Bronchial epithelial cell (primary cell): ENCODE data around the gene NR2F1-AS1. TPM values are rescaled to one million over a fixed set of nuclear protein-coding genes. Genes with fewer than 3 reads are reported as not detected.
A peak's percentile ranks its signal among the peaks of the same experiment; 100 is the strongest.

ENCODE experiments used
- DNase-seq: peaks from one replicate; pipeline ENCODE4 v3.0.0-alpha.2; 2010; ENCODE audit warnings: low read depth
- FAIRE-seq: peaks from 2 replicates; lab custom pipeline; 2011; peaks lifted over from hg19 to GRCh38; lab: Jason Lieb, UNC
- H3K27me3 ChIP-seq: 2 replicates; pipeline ENCODE4 v1.5.1; 2011; ENCODE audit warnings: low read length; ENCODE audit not compliant: control insufficient read depth, insufficient read depth
- H3K36me3 ChIP-seq: 2 replicates; pipeline ENCODE4 v1.5.1; 2011; ENCODE audit warnings: low read length; ENCODE audit not compliant: control insufficient read depth, insufficient read depth
- H3K4me3 ChIP-seq: 2 replicates; pipeline ENCODE4 v1.5.1; 2011; ENCODE audit warnings: mild to moderate bottlenecking, low read depth, low read length, control low read depth
- CTCF ChIP-seq: IDR thresholded peaks from 2 replicates; pipeline ENCODE4 v1.5.1; 2011; ENCODE audit warnings: mild to moderate bottlenecking, moderate library complexity, low read length, control low read depth, inconsistent platforms; ENCODE audit not compliant: insufficient read depth, severe bottlenecking
- total RNA-seq: library from RNA; depleted of rRNA; stranded (reverse); fragments of >200 nt; gene quantifications from 2 replicates; pipeline ENCODE4 v1.2.1, GENCODE V29; 2014

Gene NR2F1-AS1
- total RNA-seq, 1 donor from 2014 or later, result 1.1 TPM

DNA sequence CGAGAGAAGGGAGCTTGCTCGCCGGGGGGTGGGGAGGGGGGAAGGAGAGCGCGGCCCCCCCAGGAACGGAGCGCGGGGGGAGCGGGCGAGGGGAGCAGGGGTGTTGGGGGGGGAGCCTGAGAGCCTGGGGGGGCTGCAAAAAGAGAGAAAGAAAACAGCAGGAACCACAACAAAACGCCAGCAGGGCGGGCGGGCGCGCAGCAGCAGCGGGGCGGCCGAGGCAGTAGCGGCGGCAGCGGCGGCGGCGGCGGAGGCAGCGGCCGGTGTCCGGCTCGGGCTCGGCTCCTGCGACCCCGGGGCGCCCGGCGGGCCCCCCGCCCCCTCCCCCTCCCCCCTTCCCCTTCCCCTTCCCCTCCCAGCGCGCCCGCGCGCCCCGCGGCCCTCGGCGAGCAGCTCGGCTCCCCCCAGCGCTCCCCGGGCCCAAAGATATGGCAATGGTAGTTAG is 3.6 kb upstream of the NR2F1-AS1 start:
- TF ChIP-seq CTCF, result no peak
- Histone ChIP-seq H3K36me3 (no peaks in the 10 kb centered on the region), H3K4me3 (peak overlapping the region; percentile 44), H3K27me3 (peaks cover 6% of the 10 kb centered on the region)
- FAIRE-seq (no peak), DNase-seq (no peak)

DNA sequence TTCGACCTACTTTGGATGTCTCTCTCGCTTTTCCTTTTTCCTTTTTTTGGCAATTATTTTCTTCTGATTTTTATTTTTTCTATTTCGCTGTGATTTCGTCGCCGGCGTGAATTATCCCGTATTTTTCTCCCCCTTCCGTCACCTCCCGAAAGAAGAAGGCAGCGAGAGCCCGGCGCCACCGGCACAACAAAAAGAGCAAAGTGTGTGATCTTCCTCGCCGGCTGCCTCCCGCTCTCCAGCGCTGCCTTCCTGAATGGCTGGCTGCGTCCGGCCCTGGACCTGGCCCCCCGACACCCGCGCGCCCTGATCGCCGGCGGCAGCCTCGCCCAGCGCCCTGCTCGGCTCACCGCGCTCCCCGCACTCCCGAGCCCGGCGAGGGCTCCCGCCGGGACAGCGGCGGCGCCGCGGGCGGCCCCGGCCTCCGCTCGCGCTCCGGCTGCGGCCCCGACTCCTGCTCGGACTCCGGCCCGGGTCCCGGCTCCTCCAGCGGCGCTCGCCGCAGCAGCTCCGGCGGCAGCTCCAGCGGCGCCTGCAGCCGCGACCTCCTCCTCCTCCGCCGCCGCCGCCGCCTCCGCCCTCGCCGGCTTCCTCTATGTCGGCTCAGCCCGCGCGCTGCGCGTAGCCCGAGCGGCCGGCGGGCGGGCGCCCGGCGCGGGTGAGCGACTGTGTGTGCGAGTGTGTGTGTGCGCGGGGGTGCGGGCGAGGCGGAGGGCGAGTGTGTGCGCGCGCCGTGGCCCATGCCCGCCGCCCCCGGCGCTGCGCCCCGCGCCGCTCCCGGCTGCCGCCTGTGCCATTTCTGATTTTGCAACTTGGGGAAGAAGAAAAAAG is 3.0 kb upstream of the NR2F1-AS1 start:
- peak overlapping the region; percentile 44 for H3K4me3 ChIP-seq
- H3K36me3 ChIP-seq, result no peaks in the 10 kb centered on the region
- FAIRE-seq (no peak), DNase-seq (no peak)
- peaks cover 6% of the 10 kb centered on the region for H3K27me3 ChIP-seq
- no peak for TF ChIP-seq CTCF

DNA sequence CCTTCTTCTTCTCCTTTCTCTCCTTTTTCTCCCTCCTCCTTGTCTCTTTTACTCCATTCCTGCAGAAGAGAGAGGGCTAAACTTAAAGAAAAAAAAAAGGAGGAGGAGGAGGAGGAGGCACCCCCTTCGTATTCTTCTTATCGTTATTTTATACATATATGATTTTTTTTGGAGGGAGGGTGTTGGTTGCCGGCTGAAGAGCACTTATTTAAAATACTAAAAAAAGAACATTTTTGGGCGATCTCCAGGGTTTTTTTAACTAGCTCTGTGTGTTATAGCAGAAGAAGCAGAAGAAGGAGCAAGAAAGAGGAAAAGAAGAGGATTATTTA is 2.4 kb upstream of the NR2F1-AS1 start:
- TF ChIP-seq CTCF, result no peak
- H3K36me3 ChIP-seq, result no peaks in the 10 kb centered on the region
- peak overlapping the region; percentile 44 for H3K4me3 ChIP-seq
- peaks cover 8% of the 10 kb centered on the region for H3K27me3 ChIP-seq
- DNase-seq (no peak), FAIRE-seq (no peak)

GRCh38 chr5:93582677-93583438 is 1.8 kb upstream of the NR2F1-AS1 start, which contains the start of gene NR2F1:
TSS of gene NR2F1 (plus strand) at chr5:93583222. CDS start at chr5:93585024, 1,802 bp downstream.
- FAIRE-seq (no peak), DNase-seq (peak; percentile 29)

DNA sequence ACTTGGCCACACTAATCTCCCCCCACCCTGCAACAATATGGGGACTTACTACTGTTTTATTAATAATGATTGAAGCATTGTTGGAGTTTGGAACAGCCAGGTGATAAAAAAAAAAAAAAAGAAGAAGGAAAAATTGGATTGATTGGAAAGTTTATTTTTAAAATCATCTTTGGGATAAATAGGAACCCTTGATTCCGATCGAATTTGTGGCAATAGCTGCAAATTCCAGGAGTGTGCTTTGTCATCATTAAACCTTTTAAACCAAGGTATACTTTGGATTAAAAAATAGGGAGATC is 1.1 kb upstream of the NR2F1-AS1 start:
- TF ChIP-seq CTCF, result no peak
- no peaks in the 10 kb centered on the region for H3K36me3 ChIP-seq
- FAIRE-seq (no peak), DNase-seq (no peak)
- peak overlapping the region; percentile 42 for H3K4me3 ChIP-seq
- peaks cover 8% of the 10 kb centered on the region for H3K27me3 ChIP-seq

More at GRCh38 chr5:93582677-93583438, 1.8 kb upstream of the NR2F1-AS1 start, which contains the start of gene NR2F1:
- Histone ChIP-seq H3K27me3 (peaks cover 8% of the 10 kb centered on the region), H3K36me3 (no peaks in the 10 kb centered on the region), H3K4me3 (peak within 1 kb of the TSS; percentile 44)
- no peak for TF ChIP-seq CTCF
